GM23338 (cell line): ENCODE measurements around the gene FGF4. TPM values are rescaled to one million over a fixed set of nuclear protein-coding genes. Genes with fewer than 3 reads are reported as not detected.

Experiments used
- ATAC-seq: fragments of 200-7000 bp; cut with Tn5 transposase; 3 replicates; pipeline ENCODE4 v1.9.1; 2020
- DNase-seq: peaks from one replicate; pipeline ENCODE4 v3.0.0-alpha.2; 2015; ENCODE audit warnings: low spot score
- H2AFZ ChIP-seq: fragments of 200-600 bp; sonication (generic); 2 replicates; pipeline ENCODE4 v1.8.0; 2016; ENCODE audit warnings: antibody characterized with exemption, mild to moderate bottlenecking, moderate library complexity
- H3F3A ChIP-seq: fragments of 200-600 bp; sonication (generic); replicated peaks from 2 replicates; pipeline ENCODE4 v1.8.0; 2017; ENCODE audit warnings: antibody characterized with exemption, mixed run types, low read depth
- H3K27ac ChIP-seq: fragments of 200-600 bp; sonication (generic); 2 replicates; pipeline ENCODE4 v1.6.1; 2016; ENCODE audit warnings: low read depth
- H3K27me3 ChIP-seq: fragments of 200-600 bp; sonication (generic); 2 replicates; pipeline ENCODE4 v1.8.0; 2016; ENCODE audit warnings: mild to moderate bottlenecking, mixed run types, moderate library complexity; ENCODE audit not compliant: insufficient read depth
- H3K36me3 ChIP-seq: fragments of 200-600 bp; sonication (generic); 2 replicates; pipeline ENCODE4 v1.8.0; 2016; ENCODE audit warnings: mild to moderate bottlenecking; ENCODE audit not compliant: insufficient read depth
- H3K4me1 ChIP-seq: fragments of 200-600 bp; sonication (generic); 2 replicates; pipeline ENCODE4 v1.8.0; 2016; ENCODE audit warnings: mild to moderate bottlenecking, moderate library complexity; ENCODE audit not compliant: insufficient read depth
- H3K4me2 ChIP-seq: fragments of 200-600 bp; sonication (generic); 2 replicates; pipeline ENCODE4 v1.7.1; 2017; ENCODE audit warnings: mixed run types
- H3K4me3 ChIP-seq: fragments of 200-600 bp; sonication (generic); 2 replicates; pipeline ENCODE4 v1.6.1; 2016; ENCODE audit warnings: mixed run types
- H3K79me2 ChIP-seq: fragments of 200-600 bp; sonication (generic); replicated peaks from 2 replicates; pipeline ENCODE4 v1.8.0; 2017; ENCODE audit warnings: mild to moderate bottlenecking; ENCODE audit not compliant: insufficient read depth
- H3K9me2 ChIP-seq: fragments of 200-600 bp; sonication (generic); 2 replicates; pipeline ENCODE4 v1.8.0; 2017; ENCODE audit not compliant: insufficient read depth
- H4K20me1 ChIP-seq: fragments of 200-600 bp; sonication (generic); replicated peaks from 2 replicates; pipeline ENCODE4 v1.8.0; 2017; ENCODE audit warnings: mild to moderate bottlenecking; ENCODE audit not compliant: insufficient read depth
- H3K27ac Mint-ChIP-seq: 2 replicates; pipeline ENCODE4 v1.8.0; 2020; ENCODE audit warnings: inconsistent platforms, mild to moderate bottlenecking, moderate library complexity, mixed read lengths
- H3K27me3 Mint-ChIP-seq: 3 replicates; pipeline ENCODE4 v1.8.0; 2022; ENCODE audit warnings: low read depth, mild to moderate bottlenecking, moderate library complexity, mixed read lengths, inconsistent platforms; ENCODE audit not compliant: insufficient read depth, poor library complexity
- H3K36me3 Mint-ChIP-seq: 3 replicates; pipeline ENCODE4 v1.8.0; 2021; ENCODE audit warnings: low read depth, mild to moderate bottlenecking, inconsistent platforms, moderate library complexity, mixed read lengths
- H3K4me1 Mint-ChIP-seq: 3 replicates; pipeline ENCODE4 v1.8.0; 2020; ENCODE audit warnings: mild to moderate bottlenecking, inconsistent platforms, mixed read lengths
- H3K4me3 Mint-ChIP-seq: 3 replicates; pipeline ENCODE4 v1.8.0; 2021; ENCODE audit warnings: moderate library complexity, mild to moderate bottlenecking, inconsistent platforms, mixed read lengths
- H3K9me3 Mint-ChIP-seq: 3 replicates; pipeline ENCODE4 v1.8.0; 2020; ENCODE audit warnings: moderate library complexity, mild to moderate bottlenecking, inconsistent platforms, mixed read lengths
- CREB1 ChIP-seq: fragments of 250-450 bp; sonication (Bioruptor Pico); IDR thresholded peaks from 2 replicates; pipeline ENCODE4 v1.5.0; 2020; ENCODE audit warnings: low read depth, mild to moderate bottlenecking, moderate library complexity
- CTCF ChIP-seq, 2 experiments: fragments of 200-600 bp in 1 of 2; sonication (generic) in 1 of 2; conservative IDR thresholded peaks; 2 replicates each; pipeline versions ENCODE4 v1.5.1 to v1.6.1; 2016 to 2017; ENCODE audit warnings: antibody characterized with exemption in 2 of 2, low read depth in 2 of 2, mild to moderate bottlenecking in 2 of 2, moderate library complexity in 1 of 2
- ETS1 ChIP-seq: IDR thresholded peaks from 2 replicates; pipeline ENCODE4 v1.6.1; 2016; ENCODE audit warnings: antibody characterized with exemption
- EZH2phosphoT487 ChIP-seq: fragments of 200-600 bp; sonication (generic); IDR thresholded peaks from one replicate; pipeline ENCODE4 v1.8.1; 2018; ENCODE audit warnings: antibody characterized with exemption; ENCODE audit not compliant: unreplicated experiment
- NANOG ChIP-seq: IDR thresholded peaks from 2 replicates; pipeline ENCODE4 v1.6.1; 2016; ENCODE audit warnings: antibody characterized with exemption, borderline replicate concordance
- STAT1 ChIP-seq: IDR thresholded peaks from one replicate; pipeline ENCODE4 v1.6.1; 2016; ENCODE audit warnings: antibody characterized with exemption; ENCODE audit not compliant: unreplicated experiment
- ZNF114 ChIP-seq: fragments of 250-450 bp; sonication (Bioruptor Pico); IDR thresholded peaks from 2 replicates; pipeline ENCODE4 v1.5.0; 2020; ENCODE audit warnings: mild to moderate bottlenecking, moderate library complexity
- ZNF331 ChIP-seq: fragments of 250-450 bp; sonication (Bioruptor Pico); IDR thresholded peaks from 2 replicates; pipeline ENCODE4 v1.5.0; 2020; ENCODE audit warnings: low read depth, mild to moderate bottlenecking, moderate library complexity
- ZNF462 ChIP-seq: fragments of 250-450 bp; sonication (Bioruptor Pico); IDR thresholded peaks from 2 replicates; pipeline ENCODE4 v1.5.0; 2020; ENCODE audit warnings: mild to moderate bottlenecking, moderate library complexity
- polyA plus RNA-seq: library from polyadenylated mRNA; unstranded; fragments of >200 nt; fragmentation: Nextera tagmentation; extraction: Ambion mirVana; gene quantifications from 2 replicates; pipeline ENCODE4 v1.2.1, GENCODE V29; 2016
- total RNA-seq: library from RNA; depleted of rRNA; stranded (reverse); fragments of >200 nt; shearing (Covaris generic); gene quantifications from 2 replicates; pipeline ENCODE4 v1.2.3, GENCODE V29; 2014

The FGF4 gene
- total and polyA plus RNA-seq, 2 experiments from 2014 or later = 4.8 to 13.1 TPM

- Histone ChIP-seq H3K27me3 (peaks cover 53% of the 10 kb centered on the region), H3K79me2 (no peaks in the 10 kb centered on the region), H3K4me1 (peaks cover 8% of the 10 kb centered on the region; the same call in 1 of the 2 replicates), H2AFZ (no peak overlapping the region), H4K20me1 (no peaks in the 10 kb centered on the region), H3K27ac (no peak overlapping the region), H3K9me2 (no peaks in the 10 kb centered on the region), H3F3A (no peaks in the 10 kb centered on the region), H3K4me2 (no peak overlapping the region), H3K4me3 (no peak overlapping the region), H3K36me3 (no peaks in the 10 kb centered on the region)
- Mint-ChIP-seq H3K4me1 (peaks cover 3% of the 10 kb centered on the region), H3K4me3 (no peak overlapping the region), H3K36me3 (no peaks in the 10 kb centered on the region; the same call in 2 of the 3 replicates), H3K27ac (no peak overlapping the region), H3K27me3 (peaks cover 56% of the 10 kb centered on the region), H3K9me3 (peaks cover 3% of the 10 kb centered on the region)
- no peak for ATAC-seq
- TF ChIP-seq CREB1 (CRISPR knock-in tag) = no peak
- no peak for TF ChIP-seq ZNF331 (CRISPR knock-in tag)
- TF ChIP-seq STAT1 = no peak
- no peak for TF ChIP-seq ZNF114
- no peak for TF ChIP-seq CTCF (conservative IDR thresholded peaks at IDR 0.05; ENCODE audit: low read depth in 2 of 2)
- TF ChIP-seq EZH2phosphoT487 = no peak
- TF ChIP-seq NANOG = no peak
- TF ChIP-seq ETS1 = no peak
- TF ChIP-seq ZNF462 (CRISPR knock-in tag) = no peak
- no peak for DNase-seq
These were observed 39.8 kb upstream of the FGF4 start for GRCh38 chr11:69814902-69815301.
